Measurements from ENCODE around the gene CXCR6.

Gene CXCR6

DNA sequence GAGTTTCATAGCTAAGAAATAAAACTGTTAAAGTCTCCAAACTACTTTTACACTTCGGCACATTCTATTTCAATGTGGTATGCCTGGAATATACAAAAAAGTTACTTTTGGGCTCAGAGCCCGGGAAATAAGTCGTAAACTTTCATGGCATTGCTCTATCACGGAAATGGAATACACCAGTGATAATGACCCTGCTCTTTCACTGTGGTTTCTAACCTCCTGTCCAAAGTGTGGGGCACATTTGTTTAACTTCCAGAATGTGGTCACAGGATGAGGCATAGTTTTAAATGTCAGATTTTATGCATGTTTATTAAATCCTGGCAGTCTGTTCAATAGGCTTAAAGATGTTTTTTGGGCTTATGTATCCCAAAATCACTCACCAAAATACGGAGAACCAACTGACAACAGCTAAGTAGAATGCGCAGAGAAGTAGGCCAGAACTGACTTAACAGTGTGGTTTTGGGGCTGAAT lies 5.1 kb downstream of the CXCR6 start:
- DNase-seq (ENCODE audit: low read depth), result no peak

DNA sequence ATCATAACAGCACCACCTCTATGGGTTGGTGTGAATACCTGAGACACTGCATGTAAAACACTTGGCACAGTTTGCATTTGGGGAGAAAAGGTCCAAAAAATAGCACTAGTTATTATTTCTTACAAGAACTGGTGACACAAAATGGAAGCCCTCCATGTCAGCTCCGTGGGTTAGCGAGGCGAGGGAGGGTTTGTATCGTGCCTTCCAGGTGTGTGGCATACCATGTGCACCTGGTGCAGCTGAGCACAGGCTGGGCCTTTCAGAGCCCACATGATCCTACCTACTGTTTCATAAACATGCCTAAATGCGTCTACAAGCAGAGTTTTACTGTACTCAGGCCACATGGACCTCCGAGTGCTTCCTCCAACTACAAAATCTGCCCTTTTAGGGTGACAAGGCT lies 5.6 kb downstream of the CXCR6 start:
- DNase-seq (ENCODE audit: low read depth), result no peak

DNA sequence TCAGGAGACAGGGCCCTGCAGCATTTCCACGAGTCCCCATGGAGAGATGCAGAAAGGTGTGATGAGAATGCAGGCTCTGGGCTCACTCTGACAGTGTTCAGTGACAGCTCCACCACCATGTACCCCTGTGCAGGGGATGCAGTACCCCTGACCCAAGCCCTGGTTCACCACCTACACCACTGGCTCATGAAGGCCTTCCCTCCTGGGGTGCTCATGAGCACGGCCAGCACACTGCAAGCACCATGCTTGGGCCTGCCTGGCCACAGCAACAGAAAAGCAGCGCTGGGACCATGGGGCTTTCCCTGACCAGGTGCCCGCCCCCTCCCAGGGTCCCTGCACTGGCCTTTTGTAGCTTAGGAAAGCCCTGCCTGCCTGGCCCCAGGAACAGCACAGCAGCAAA lies 6.2 kb downstream of the CXCR6 start:
- DNase-seq (ENCODE audit: low read depth), result no peak

DNA sequence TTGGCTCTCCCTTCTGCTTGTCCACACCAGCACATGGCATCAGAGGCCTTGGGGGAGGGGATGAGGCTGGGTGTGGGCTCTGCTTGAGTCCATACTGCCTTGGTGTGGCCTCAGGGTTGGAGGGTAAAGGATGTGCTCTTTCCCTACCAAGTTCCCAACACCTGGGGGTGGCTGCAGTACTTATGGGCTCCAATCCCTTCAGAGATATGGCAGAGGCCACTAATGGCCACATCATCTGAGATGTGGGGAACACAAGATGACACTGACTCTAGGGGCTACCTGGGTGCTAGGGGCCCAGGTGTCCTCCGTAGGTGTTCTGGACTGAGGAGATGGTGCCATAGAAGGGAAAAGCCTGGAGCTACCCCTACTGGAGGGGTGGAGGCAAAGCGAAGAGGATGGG lies 6.9 kb downstream of the CXCR6 start:
- no peak for DNase-seq (ENCODE audit: low read depth)

DNA sequence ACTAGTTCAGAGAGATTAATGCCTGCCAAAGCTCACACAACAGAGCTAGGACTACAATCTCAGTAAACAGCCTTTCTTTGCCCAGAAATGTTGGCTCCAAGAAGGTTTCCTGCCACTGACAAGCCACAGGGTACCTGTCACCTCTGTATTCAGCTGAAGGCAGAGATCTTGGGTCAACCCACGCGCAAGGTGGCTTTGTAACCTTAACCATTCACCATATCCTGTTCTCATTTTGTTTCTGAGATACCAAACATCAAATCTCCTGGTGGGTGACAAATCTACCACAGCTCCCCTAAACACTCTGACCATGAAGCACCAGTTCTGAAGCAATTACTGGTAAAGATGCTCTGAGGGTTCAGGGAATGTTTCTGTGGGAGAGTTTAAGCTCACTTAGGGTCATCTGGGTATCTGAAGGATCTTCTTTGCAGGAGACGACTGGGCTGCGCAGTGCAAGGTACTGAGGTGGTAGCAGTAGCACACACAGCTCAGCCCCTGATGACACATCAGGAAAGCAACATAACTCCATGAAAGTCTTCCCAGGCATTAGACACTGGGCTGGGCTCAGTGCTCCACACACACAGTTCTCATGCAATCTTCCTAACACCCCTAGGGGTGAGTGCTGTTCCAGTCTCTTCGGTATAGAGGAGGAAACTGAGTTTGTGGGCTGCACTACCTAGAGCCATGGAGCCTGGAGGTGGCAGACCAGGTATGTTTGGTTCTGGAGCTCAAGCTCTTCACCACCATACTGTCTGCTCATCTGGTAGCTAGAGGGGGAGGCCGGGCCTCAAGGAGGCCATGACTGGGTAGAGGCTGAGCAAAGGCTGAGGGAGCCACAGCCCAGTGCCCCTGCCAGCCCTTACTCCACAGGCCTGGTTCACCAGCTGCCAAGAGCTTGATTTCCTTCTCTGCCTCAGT lies 7.7 kb downstream of the CXCR6 start:
- DNase-seq (ENCODE audit: low read depth), result peak; percentile 37

DNA sequence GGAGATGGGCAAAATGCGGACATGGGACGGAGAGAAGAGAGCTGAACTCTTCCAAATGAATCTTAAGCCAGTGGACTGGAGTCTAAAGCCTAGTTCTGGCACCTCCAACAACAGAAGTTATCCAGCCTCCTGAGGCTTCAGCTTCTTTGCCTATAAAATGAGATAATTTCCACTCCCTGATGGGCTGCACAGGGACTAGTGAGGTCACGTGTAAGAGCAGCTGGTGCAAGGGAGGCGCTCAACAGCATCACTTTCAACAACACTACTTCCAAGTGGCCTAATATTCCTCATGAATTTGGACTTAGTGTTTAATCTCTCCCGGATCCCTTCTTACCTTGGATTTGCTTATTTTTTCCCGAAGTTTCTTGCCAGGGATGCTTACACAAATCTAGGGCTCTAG lies 8.7 kb downstream of the CXCR6 start:
- no peak for DNase-seq (ENCODE audit: low read depth)

DNA sequence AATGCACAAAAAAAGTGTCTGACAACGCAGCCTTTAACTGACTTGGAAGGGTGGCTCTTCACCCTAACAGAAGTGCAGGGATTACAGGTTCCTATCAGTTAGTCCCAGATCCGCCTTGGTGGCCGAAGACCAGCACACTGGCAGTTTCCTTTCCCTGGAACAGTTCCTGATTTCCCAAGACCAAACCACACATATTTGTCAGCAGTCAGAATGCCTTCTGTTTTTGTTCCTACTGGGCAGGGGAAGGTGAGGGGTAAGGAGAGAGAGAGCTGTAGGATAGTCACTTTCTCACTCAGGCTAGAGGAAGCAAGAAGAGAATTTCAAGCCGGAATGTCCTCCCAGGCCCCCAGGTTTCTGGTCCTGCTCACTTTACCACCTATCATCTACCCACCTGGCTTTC lies 9.2 kb downstream of the CXCR6 start:
- no peak for DNase-seq (ENCODE audit: low read depth)

DNA sequence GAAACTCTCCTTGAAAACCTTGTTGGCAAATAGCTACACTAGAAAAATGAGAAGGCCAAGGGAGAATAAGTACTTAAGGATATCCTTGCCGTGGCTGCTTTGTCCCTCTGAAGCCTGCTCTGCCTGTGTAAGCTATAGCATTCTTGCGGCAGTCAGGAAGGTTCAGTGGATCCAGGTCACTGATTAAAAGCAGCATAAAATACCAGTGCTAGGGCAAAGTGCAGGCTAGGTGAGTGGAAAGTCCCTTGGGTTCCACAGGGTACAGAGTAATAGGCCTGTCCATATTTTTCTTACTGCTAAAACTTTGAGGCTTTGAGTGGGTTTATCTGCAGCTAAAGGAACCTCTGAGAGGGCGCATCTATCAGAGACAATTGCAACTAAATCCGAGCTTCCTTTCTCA lies 10.3 kb downstream of the CXCR6 start:
- DNase-seq (ENCODE audit: low read depth), result no peak

DNA sequence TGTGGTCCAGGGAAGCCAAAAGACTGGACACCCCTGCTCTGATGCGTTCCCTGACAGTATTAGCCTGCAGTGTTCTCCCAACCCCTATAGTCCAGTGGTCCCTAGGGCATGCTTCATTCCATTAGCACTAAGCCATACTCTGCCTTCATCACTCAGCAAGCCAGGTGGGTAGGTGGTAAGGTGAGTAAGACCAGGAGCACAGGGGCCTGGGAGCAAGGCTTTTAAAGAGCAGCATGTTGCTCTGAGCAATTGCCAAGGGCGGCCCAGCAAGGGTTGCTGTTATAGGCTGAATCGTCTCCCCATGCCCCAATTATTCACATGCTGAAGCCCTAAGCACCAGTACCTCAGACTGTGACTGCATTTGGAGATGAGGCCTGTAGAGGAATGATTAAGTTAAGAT lies 11.0 kb downstream of the CXCR6 start:
- DNase-seq (ENCODE audit: low read depth), result no peak

DNA sequence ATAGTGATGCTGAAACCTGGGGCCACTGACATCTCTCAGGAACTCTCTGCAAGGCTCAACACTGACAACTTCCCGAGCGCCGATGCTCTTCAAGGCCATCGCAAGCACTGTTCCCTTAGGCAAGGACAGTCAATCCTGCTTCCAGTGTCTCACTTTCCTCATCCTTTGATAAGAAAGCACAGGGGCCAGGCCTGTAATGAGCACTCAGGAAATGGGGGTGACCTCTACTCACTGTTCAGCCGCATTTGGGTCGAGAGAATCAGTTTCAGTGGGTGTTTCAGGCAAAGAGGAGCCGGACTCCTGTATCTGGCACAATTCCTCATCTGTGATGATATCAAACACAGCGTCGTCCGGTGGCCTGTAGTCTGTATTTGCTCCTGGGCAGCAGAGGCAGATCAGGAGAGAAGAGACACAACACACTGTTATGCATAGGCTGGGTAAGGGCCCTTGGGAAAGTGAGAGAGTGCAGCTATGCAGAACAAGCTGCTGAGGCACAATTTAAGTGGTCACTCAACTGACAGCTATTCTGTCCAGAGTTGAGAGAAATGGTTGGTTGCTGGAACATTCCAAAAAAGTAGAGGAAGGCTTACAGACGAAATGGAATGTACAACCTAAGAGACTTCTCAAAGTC lies 11.9 kb downstream of the CXCR6 start:
- no peak for DNase-seq (ENCODE audit: low read depth)

DNA sequence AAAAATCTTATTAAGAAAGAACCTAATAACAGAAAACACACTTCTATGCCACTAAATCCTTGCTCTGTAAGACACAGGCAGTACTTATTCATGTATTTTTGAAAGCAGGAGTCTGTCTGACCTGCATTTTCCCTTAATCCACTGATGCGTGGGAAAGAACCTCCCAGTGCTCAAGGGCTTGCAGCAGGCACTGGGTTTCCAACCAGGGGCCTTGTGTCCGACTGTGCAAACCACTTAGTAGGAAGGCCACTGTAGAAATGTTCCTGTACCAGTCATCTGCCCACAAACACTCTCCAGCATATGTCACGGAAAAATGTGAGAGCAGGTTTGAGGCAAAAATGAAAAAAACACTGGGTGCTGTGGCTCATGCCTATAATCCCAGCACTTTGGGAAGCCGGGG lies 12.4 kb downstream of the CXCR6 start:
- DNase-seq (ENCODE audit: low read depth), result no peak

DNA sequence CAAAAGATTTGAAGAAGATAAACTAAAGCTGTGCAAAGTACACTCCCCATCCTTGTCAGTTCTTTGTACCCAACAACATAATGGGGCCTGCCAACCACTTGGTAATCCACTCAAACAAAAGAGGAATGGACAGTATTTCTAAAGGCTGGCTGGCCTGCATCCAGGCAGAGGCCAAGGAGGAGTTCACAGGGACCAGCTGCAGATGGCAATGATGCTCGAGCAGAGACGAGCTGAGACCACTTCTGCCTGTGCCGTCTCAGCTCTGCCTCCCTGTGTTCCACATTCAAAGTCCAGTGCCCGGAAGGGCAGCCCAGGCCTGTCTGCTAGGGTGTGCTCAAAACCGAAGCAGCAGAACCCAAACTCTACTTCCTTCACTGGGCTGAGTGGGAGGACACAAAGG lies 14.3 kb downstream of the CXCR6 start:
- no peak for DNase-seq (ENCODE audit: low read depth)

DNA sequence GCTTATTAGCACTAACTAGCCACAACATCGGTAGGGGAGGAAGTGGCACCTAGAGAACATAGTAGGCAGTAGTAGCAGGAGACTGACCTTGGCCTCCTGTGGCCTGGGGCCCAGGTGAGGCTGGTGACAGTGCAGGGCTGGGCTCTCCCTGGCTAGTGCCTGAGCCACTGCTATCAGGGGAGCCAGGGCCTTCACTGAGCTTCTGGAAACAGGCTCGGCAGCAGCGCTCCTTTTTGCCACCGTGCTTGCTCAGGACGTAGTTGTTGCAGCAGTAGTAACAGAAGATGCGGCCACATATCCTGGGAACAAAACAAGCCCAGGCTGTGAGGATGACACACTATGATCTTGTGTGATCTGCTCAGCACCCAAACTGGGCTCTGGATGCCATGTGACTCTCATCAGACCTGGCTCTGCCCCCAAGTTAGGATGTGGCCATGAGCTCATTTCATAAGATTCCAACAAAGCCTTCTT lies 15.1 kb downstream of the CXCR6 start:
- DNase-seq (ENCODE audit: low read depth), result no peak

DNA sequence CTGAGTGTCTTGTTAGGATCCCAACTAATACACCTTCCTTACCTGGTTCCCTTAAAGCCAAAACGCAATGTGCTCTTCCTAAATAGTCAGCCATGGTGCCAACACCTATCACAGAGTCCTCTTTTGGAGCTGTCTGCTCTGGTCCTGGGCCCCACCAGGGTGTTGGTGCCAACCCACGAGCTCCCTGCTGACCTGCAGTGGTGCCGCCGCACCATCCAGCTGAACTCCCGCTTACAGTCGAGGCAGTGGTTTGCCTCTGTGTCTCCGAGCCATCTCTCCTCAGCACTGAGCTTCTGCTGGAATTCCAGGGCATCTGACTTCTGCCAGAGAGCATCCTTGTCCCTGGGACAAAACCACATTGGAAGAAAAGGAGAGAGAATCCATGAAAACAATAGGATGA lies 15.9 kb downstream of the CXCR6 start:
- DNase-seq (ENCODE audit: low read depth), result no peak

DNA sequence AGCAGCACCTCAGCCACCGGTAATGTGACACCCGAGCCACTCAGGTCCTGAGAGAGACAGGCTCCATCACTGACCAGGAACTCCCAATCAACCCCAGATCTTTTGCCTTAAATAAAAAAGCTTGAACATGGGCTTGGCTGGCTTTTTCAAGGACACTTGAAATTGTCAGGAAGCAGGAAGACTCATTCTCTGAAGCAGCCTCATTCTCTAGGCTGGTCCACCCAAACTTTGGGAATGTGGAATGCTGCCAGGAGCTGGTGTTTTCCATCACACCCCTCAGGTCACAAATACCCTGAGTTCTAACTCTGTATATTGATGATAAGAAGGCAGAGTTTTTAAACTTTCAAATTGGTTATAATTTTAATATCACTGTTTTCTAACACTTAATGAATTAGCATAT lies 17.0 kb downstream of the CXCR6 start:
- DNase-seq (ENCODE audit: low read depth), result no peak

DNA sequence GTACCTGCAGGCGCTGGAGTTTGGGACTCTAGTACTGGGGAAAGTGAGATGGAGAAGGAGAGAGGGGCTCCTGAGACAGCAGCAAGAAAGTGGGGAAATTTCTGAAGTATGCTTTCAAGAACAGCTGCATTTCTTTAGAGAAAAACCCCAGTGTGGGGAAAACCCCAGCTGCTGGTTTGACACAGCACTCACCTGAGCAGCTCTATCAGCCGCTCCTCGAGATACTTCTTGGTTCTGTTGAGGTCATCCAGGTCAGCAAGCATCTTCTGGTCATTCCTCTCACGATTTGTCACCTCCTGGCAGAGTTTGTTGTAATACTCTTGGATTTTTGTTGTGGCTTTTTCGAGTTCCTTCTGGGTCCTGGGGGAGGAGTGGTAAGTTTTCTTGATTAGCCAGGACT lies 18.8 kb downstream of the CXCR6 start:
- no peak for DNase-seq (ENCODE audit: low read depth)

DNA sequence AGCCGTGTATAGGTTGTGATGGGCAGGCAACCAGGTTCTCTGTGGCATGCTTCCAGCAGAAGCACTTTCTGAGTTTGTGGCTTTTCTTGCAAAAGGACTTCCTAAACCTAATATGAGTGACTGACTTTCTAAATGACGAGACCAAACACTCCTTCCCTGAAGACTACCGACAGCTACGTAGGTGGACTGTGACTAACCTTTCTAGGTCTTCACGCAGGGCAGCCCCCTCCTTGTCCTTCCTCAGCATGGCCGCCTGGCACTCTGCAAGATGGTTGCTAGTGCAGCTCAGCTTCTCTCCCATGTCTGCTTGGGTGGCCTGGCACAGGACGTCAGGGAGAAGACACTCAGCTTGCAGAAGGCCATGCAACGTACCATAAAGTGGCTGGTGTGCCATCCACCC lies 20.9 kb downstream of the CXCR6 start:
- no peak for DNase-seq (ENCODE audit: low read depth)

DNA sequence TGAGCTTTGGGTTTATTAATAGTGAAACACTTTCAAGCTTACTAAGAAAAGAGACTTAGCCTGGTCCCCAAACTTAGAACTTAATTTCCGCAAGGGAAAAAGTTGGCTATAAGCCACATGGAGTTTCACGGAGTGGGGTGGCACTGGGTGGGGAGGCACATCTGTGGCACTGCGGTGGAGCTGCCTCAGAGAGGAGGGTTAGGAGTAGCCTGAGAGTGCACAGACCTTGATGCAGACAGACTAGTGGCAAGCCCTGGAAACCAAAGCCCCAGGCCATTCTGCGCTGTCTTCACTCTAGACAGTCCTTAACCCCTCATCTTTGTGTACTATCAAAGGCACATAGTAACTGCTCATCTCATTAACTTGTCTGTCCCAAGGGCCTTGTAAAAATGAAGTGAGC lies 22.0 kb downstream of the CXCR6 start:
- no peak for DNase-seq (ENCODE audit: low read depth)

DNA sequence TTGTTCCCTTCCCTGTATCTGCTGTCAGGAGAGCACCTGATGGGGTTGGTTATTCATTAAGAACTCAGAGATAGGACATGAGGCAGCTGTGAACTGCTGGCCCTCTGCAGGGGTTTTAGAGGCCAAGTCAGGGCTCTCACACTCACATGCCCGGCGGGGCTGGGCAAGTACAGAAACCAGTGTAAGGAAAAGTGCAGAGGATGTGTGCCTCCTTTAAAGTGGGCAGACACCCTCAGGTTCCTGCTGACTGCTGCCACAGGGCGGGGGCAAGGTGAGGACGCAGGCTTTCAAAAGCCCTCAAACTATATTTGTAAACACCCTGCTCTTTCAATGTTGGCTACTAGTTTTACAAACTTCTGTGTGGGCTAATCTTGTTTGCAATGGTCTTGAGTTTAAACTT lies 22.4 kb downstream of the CXCR6 start:
- no peak for DNase-seq (ENCODE audit: low read depth)

DNA sequence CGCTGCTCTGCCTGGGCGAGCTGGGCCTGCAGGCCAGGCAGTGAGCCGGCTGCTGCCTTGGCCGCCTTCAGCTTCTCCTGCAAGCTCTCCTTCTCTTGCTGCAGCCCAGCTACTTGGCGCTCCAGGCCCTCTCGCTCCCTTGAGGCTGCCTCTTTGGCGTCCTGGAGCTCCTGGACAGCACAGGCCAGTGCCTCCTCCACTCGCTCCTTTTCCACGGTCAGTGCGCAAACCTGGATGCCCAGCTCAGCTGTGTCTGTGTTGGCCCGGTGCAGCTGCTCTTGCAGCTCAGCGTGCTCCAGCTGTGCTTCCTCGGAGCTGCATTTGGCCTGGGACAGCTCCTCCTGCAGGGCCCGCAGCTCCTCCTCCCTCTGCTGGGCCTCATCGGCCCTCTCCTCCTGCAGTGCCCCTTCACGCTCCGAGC lies 23.1 kb downstream of the CXCR6 start:
- DNase-seq (ENCODE audit: low read depth), result no peak

DNA sequence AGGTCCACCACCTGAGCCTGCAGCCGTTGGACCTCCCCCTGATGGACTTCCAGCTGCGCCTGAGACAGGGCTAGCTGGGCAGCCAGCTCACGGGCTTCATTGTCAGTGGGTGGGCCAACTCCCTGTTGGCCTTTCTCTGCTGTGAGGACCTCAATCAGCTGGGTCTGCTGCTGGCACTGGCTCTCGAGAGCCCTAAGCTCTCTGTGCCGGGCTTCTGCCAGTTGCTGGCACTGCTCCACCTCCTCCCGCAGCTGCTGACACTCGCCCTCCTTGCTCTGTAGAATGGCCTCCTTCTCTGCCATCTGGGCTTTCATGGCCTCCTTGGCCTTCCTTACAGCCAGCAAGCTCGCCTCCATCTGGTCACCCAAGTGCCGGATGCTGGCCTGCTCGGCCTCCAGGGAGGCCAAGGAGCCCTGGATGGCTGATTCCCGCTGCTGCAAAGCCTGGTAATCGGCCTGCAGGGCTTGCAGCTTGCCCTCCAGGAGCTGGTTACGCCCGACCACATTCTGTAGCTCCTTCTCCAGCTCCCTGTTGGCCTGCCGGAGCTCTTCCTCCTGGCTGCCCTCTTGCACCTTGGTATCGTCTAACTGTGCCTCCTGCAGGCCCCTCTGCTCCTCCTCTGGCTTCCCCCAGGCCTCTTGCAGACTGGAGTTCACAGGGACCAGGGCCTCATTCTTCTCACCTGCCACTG lies 23.8 kb downstream of the CXCR6 start:
- no peak for DNase-seq (ENCODE audit: low read depth)

DNA sequence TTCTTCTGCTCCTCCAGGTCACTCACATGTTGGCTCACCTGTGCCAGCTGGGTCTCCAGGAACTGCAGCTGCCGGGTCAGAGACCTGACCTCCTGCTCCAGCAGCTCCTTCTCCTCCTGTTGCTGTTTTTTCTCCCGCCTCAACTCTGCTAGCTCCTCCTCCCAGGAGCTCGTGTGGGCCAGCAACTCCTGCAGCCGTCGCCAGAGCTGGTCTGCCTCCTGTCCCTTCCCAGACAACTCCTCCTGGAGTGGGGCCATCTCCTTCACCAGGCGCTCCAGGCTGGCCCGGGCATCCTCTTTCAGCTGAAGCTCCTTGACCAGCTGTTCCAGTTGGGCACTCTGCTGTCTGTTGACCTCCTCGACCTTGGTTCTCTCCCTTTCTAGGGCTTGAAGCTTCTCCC lies 24.5 kb downstream of the CXCR6 start:
- no peak for DNase-seq (ENCODE audit: low read depth)

DNA sequence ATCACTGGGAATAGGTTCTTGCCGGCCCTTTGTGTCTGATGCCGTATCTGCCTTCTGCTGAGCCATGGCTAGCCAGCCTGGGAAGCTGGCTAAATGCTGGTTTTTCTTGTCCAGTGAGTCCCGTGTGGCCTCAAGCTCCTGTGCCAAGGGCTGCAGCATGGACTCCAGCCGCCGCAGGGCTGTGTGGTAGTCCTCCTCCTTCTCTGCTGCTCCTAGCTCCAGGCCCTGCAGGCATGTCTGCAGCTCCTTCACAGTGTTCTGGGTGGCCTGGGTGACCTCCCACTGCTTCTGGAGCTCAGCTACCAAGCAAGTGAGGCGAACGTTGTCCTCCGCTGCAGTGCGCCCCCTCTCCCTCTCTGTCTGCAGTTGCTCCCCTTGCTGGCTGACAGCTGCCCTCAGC lies 24.9 kb downstream of the CXCR6 start:
- DNase-seq (ENCODE audit: low read depth), result no peak

All from stimulated activated CD8-positive, alpha-beta memory T cell treated with anti-CD3 and anti-CD28 coated beads, Interleukin-4, amount 100 ng/mL, for 24 hours (primary cell).